Ascending aorta (tissue), 2 donors: Measurements from ENCODE around the gene FANCC. TPM values are rescaled to one million over a fixed set of nuclear protein-coding genes. Genes with fewer than 3 reads are reported as not detected.

Experiments
- DNase-seq, 2 donors: peaks; one replicate each; pipeline ENCODE4 v3.0.0-alpha.2; 2019; ENCODE audit warnings: low spot score in 2 of 2
- H3K27ac ChIP-seq, 2 donors: fragments of 200-600 bp; sonication (generic); one replicate each; pipeline ENCODE4 v1.5.1; 2016 to 2017; ENCODE audit warnings: mild to moderate bottlenecking in 1 of 2
- H3K27me3 ChIP-seq: fragments of 200-600 bp; sonication (generic); one replicate; pipeline ENCODE4 v1.5.1; 2017
- H3K36me3 ChIP-seq, 2 donors: fragments of 200-600 bp; sonication (generic); one replicate each; pipeline ENCODE4 v1.5.1; 2016
- H3K4me1 ChIP-seq, 2 donors: fragments of 200-600 bp; sonication (generic); one replicate each; pipeline ENCODE4 v1.5.1; 2016 to 2017; ENCODE audit warnings: mild to moderate bottlenecking in 1 of 2
- H3K4me3 ChIP-seq, 2 donors: fragments of 200-600 bp; sonication (generic); one replicate each; pipeline ENCODE4 v1.5.1; 2016 to 2017; ENCODE audit warnings: mild to moderate bottlenecking in 1 of 2
- H3K9me3 ChIP-seq, 2 donors: fragments of 200-600 bp; sonication (generic); one replicate each; pipeline ENCODE4 v1.5.1; 2016
- intact Hi-C: fragments of 100-400 bp; cut with DNase I; formaldehyde crosslinking; loops from one replicate; pipeline ENCODE4 v1.15.1; 2023
- total RNA-seq: library from RNA; depleted of rRNA; stranded (reverse); fragments of >200 nt; gene quantifications from one replicate; pipeline ENCODE4 v1.1.0, GENCODE V29; 2016
- TF ChIP-seq, protein P1 (sequence below), 3 experiments: fragments of 200-600 bp in 2 of 3; fragments of 450-650 bp in 1 of 3; sonication (generic) in 2 of 3; IDR thresholded peaks; one replicate each; pipeline ENCODE4 v1.5.1; 2016 to 2019; ENCODE audit warnings: antibody characterized with exemption in 3 of 3, mild to moderate bottlenecking in 1 of 3, moderate library complexity in 1 of 3

Gene FANCC
- total RNA-seq, 1 donor from 2014 or later, result 0.64 TPM

GRCh38 chr9:95292226-95292625 is 25.3 kb downstream of the FANCC start:
- Histone ChIP-seq H3K9me3 (no peaks in the 10 kb centered on the region), H3K27me3 (no peaks in the 10 kb centered on the region), H3K36me3 (no peaks in the 10 kb centered on the region), H3K4me1 (no peaks in the 10 kb centered on the region), H3K4me3 (no peak overlapping the region), H3K27ac (no peak overlapping the region)
- TF ChIP-seq, protein P1, sequence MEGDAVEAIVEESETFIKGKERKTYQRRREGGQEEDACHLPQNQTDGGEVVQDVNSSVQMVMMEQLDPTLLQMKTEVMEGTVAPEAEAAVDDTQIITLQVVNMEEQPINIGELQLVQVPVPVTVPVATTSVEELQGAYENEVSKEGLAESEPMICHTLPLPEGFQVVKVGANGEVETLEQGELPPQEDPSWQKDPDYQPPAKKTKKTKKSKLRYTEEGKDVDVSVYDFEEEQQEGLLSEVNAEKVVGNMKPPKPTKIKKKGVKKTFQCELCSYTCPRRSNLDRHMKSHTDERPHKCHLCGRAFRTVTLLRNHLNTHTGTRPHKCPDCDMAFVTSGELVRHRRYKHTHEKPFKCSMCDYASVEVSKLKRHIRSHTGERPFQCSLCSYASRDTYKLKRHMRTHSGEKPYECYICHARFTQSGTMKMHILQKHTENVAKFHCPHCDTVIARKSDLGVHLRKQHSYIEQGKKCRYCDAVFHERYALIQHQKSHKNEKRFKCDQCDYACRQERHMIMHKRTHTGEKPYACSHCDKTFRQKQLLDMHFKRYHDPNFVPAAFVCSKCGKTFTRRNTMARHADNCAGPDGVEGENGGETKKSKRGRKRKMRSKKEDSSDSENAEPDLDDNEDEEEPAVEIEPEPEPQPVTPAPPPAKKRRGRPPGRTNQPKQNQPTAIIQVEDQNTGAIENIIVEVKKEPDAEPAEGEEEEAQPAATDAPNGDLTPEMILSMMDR (IDR thresholded peaks at IDR 0.05), result no peak
- no peak for DNase-seq
- intact Hi-C loops, result no loop called here

DNA sequence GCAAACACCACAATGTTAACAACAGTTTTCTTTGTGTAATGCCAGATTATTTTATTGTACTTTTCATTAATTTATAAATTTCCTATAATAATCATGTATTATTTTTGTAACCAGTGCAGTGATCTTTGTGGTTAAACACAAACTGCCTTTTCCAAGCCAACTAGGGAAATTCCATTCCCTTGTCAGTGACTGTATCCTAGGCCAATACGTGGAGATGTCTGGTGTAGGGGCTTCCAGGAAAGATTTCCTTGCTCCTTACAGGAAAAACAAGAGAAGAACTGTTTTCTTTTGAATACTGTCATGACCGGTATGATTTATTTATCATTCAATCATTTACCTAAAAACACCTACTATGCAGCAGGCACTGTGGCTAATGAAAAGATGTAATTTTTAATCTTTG is 31.4 kb downstream of the FANCC start:
- no peak for DNase-seq
- intact Hi-C loops, result no loop called here
- H3K27me3 ChIP-seq, result no peaks in the 10 kb centered on the region
- no peak overlapping the region for H3K4me3 ChIP-seq
- peaks cover 5 to 8% of the 10 kb centered on the region in 2 donors for H3K9me3 ChIP-seq
- no peaks in the 10 kb centered on the region for H3K36me3 ChIP-seq
- no peaks in the 10 kb centered on the region for H3K4me1 ChIP-seq
- H3K27ac ChIP-seq, result no peak overlapping the region
- TF ChIP-seq, protein P1 (IDR thresholded peaks at IDR 0.05), result no peak

GRCh38 chr9:95285307-95285706 is 32.2 kb downstream of the FANCC start:
- TF ChIP-seq, protein P1 (IDR thresholded peaks at IDR 0.05), result no peak
- Histone ChIP-seq H3K4me1 (no peaks in the 10 kb centered on the region), H3K36me3 (no peaks in the 10 kb centered on the region), H3K27ac (no peak overlapping the region), H3K27me3 (no peaks in the 10 kb centered on the region), H3K4me3 (no peak overlapping the region), H3K9me3 (peaks cover 7 to 17% of the 10 kb centered on the region in 2 donors)
- intact Hi-C loops, result no loop called here
- no peak for DNase-seq

- peaks cover 7 to 22% of the 10 kb centered on the region in 2 donors for H3K9me3 ChIP-seq
- H3K27me3 ChIP-seq, result no peaks in the 10 kb centered on the region
- H3K27ac ChIP-seq, result no peak overlapping the region
- H3K4me1 ChIP-seq, result no peaks in the 10 kb centered on the region
- TF ChIP-seq, protein P1 (IDR thresholded peaks at IDR 0.05), result no peak
- no peak for DNase-seq
- intact Hi-C loops, result no loop called here
- no peak overlapping the region for H3K4me3 ChIP-seq
- H3K36me3 ChIP-seq, result no peaks in the 10 kb centered on the region
Observed at GRCh38 chr9:95284162-95285080, 33.1 kb downstream of the FANCC start.

DNA sequence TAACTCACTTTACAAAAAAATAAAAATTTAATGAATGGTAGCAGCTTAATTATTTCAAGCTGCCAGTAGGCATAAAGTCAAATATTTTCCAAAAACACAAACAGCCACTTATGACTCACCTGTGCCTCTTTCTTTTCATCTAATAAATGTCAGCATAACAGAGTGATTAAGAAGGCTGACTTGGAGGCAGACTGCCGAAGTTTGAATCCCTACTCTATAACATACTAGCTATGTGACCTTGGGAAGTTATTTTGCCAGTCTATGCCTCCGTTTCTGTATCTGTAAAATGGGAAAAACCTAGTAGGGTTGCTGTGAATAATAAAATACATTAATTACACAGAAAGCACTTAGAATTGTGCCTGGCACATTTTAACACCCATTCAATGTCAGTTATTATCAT is 33.8 kb downstream of the FANCC start:
- Histone ChIP-seq H3K4me3 (no peak overlapping the region), H3K27me3 (no peaks in the 10 kb centered on the region), H3K27ac (no peak overlapping the region), H3K36me3 (no peaks in the 10 kb centered on the region), H3K9me3 (peaks cover 7 to 22% of the 10 kb centered on the region in 2 donors), H3K4me1 (no peaks in the 10 kb centered on the region)
- no peak for DNase-seq
- TF ChIP-seq, protein P1 (IDR thresholded peaks at IDR 0.05), result no peak
- intact Hi-C loops, result no loop called here
